ENCODE data around the gene NAALADL2.

- no peak for TF ChIP-seq CTCF (IDR thresholded peaks at IDR 0.05)
- TF ChIP-seq EP300 (IDR thresholded peaks at IDR 0.05) = no peak
- TF ChIP-seq POLR2A (IDR thresholded peaks at IDR 0.05; ENCODE audit: low read depth) = no peak
Observed at GRCh38 chr3:174949523-174949922, 90.4 kb downstream of the NAALADL2 start.
